Activated CD4-positive, CD25-positive, alpha-beta regulatory T cell treated with anti-CD3 and anti-CD28 coated beads, Interleukin-2, amount 50 U/mL, for 72 hours (primary cell): ENCODE measurements around the gene AP3B1.
"Not testable (repeated sequence)": the region's sequence is repeated elsewhere in the genome, so short reads cannot be mapped to it uniquely, and the experiment has no call there.

ENCODE experiments used
- DNase-seq: peaks from one replicate; pipeline ENCODE4 v3.0.0; 2021

The AP3B1 gene

DNA sequence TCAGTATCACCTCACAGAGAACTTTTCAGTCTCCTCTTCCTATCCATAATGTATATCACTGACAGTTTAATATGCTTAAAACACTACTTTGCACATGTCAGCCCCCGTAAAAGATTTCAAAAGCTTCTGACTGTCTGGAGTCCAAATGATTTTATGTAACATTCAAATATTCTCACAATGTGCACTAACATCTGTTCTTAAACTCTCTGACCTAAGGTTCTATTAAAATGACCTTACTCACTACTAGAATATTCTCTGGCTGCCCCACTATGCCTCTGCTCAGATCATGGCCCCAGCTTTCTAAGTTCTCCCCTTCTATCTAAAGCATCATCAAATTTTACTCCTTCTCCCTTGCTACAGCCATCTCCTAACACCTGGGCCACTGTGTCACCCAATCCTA, 52.5 kb downstream of the AP3B1 start:
- no peak for DNase-seq

DNA sequence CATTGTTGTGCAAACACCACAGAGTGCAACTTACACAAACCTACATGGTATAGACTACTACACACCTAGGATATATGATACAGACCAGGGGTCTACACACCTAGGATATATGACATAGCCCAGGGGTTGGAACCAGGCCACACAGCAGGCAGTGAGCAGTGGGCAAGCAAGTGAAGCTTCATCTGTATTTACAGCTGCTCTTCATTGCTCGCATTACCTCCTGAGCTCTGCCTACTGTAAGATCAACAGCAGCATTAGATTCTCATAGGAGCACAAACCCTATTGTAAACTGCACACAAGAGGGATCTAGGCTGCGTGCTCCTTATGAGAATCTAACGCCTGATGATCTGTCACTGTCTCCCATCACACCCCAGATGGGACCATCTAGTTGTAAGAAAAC, 56.6 kb downstream of the AP3B1 start:
- DNase-seq: no peak

- DNase-seq: no peak
These were observed 58.5 kb downstream of the AP3B1 start for GRCh38 chr5:78236046-78236445.

DNA sequence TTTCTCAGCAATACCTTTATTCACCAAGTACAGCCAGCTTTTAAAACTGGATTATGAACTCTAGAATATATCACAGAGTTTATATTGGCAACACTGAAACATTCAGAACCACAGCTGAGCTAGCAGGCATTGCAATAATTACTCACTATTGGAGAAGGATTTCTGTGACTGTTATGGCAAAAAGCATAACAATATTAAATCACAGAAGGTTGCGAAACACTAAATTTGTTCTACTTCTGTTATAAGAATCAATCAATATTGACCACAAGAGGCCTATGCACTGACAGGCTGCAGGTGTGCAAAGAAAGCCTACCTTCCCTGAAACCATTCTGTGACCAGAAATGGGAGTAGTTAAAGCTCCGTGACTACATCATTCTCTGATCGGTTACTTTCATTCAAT, 59.2 kb downstream of the AP3B1 start:
- DNase-seq: no peak

GRCh38 chr5:78234804-78235203, 59.7 kb downstream of the AP3B1 start:
- no peak for DNase-seq

DNA sequence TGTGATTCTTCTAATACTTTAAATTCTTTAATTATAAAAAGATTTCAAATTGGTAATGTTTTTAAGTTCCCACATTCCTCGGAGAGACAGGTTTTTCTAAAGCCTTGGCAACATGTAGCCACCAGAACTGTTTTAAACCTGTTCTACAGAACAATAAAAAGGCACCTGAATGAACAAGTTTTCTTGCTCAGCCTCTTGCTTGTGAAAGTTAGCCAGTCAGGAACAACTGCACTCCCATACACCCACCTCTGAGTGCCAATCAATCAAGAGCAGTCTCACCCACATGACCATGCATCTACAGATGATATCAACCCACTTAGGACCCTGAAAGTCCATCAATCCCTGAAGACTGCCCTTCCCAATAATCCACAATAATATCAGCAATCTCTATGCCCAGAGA, 62.3 kb downstream of the AP3B1 start:
- DNase-seq: no peak

- no peak for DNase-seq
These were observed 70.1 kb downstream of the AP3B1 start for GRCh38 chr5:78224358-78224757.

DNA sequence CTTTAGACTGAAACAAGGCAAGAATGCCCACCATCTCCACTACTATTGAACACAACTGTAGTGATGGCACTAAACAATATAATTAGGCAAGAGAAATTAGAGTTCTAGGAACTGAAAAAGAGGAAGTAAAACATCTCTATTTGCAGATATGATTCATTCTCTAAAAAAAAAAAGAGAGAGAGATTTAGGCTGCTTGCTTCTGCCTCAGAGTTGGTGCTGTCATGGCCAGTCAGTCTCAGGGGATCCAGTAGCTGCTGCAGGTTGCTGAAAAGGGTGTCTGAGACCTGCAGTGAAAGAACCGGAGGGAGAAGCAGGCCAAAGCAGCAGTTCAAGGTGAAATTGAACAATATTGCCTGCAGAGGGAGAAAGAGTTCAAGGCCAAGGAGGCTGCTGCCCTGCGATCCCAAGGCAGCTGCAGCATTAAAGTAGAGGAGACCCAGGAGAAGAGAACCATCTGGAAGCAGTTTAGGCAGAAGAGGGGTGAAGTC, 72.5 kb downstream of the AP3B1 start:
- no peak for DNase-seq

DNA sequence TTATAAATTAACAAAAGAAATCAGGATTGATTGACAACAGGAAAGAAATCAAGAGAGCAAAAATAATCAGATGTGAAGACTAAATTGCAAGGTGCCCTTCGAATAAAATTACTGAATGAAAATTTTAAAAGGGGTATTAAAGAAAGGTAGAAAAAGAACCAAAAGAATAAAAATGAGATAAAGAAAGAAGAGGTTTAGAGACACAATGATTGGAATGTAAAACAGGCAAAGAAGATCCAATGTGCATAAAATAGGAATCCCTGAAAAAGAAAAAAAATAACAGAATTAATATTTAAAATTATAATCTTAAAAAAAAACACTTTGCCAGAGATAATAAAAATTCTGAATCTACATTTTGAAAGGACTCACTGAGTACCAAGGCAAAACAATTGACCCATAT, 73.0 kb downstream of the AP3B1 start:
- DNase-seq: no peak

DNA sequence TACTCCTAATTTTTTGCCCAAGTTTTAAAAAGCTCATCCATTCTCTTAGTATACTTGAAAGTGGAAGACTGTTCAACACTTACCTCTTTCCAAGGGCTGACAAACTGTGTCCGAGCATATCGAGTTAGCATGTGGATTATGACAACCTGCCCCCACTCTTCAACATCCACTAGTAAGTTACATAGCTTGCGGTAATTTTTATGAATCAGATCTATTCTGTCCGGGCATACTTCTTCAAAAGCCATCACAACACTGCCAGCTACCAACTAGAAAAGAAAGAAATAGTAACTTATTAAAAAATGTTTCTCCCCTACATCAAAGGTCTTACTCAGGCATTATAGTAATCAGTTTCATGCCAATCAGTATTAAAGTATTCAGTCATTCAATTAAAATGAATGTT, 78.5 kb downstream of the AP3B1 start:
- DNase-seq: no peak

DNA sequence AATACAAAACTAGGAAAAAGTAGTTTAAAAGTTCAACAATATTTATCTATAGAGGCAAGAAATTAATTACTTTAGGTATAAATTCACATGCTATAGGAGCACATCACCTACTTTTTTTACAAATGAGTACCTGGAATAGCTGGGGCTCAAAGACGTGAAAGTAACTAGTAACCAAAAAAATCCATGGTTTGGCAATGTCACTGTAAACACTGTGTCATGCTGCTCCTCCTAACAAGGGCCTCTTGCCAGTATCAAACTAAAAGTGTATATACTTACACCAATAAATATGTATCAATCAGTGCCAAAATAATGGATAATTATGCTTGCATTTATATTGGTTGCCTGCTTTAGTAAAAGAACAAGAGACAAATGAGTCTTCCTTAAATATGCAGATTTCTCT, 78.9 kb downstream of the AP3B1 start:
- no peak for DNase-seq

GRCh38 chr5:78213799-78214198, 80.7 kb downstream of the AP3B1 start:
- DNase-seq: no peak

GRCh38 chr5:78211052-78211451, 83.4 kb downstream of the AP3B1 start:
- DNase-seq: no peak

- no peak for DNase-seq
These were observed 90.3 kb downstream of the AP3B1 start for GRCh38 chr5:78204241-78204640.

DNA sequence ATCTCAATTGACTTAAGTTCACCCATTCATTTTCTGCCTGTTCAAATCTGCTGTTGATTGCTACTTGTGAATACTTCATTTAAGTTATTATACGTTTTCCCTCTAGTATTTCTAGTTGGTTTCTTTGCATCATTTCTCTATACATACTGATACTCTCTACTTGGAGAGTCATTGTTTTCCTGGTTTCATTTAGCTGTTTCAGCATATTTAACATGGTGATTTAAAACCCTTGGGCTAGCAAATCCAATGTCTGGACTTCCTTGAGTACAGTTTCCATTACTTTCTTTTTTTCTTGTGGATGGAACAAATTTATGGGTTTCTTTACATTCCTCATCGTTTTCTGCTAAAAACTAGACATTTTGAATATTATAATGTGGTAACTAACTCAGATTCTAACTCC, 90.7 kb downstream of the AP3B1 start:
- DNase-seq: no peak

DNA sequence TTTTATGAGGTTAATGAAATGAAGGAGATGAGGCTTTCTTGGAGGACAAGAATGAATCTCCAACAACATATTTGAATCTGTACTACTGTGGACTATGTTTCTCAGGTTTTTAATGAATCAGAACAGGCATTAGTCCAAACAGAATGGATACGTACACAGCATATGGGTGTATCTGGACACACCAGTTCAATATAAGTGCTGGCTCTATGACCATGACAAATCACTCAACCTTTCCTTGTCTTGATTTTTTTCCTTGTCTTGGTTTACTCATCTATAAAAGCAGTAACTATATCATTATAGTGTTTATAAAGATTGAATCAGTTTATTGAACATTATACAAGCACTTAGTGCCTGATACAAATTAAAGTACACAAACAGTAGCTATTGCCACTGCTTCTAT, 104.1 kb downstream of the AP3B1 start:
- no peak for DNase-seq

- DNase-seq: not testable (repeated sequence)
These were observed 105.8 kb downstream of the AP3B1 start for GRCh38 chr5:78188681-78189080.

DNA sequence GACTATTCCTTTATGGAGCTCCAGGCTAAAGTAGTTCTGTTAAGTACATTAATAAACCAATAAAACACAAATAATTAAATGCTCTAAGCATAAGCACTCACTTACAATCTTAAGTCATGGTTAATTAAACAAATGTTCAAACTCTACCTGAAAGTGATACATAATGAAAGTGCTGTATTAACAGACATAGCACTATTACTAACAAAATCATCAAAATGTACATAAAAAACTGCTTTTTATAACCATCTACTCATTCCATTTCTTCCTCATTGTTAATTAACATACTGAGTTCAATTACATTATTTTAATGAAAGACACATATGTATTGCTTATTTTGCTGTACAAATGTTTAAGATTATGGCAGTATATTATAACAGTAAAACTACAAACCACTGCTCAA, 107.3 kb downstream of the AP3B1 start:
- DNase-seq: no peak

DNA sequence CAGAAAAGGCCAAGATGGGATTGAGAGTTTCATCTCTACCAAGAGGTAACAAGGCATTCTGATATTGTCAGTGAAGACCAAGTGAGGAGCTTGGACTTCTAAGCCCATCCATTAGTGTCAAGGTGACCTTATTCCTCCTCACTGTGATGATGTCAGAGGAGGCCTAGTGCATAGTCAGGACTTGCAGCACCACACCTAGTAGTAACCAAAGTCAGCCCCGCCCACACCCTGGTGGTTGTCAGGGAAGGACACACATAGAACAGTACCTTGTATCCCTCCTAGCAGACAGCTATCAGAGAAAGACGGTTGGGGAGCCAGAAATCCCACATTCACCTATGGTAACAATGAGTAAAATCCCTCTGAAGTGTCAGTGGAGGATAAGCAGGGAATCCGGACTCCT, 111.7 kb downstream of the AP3B1 start:
- DNase-seq: no peak

DNA sequence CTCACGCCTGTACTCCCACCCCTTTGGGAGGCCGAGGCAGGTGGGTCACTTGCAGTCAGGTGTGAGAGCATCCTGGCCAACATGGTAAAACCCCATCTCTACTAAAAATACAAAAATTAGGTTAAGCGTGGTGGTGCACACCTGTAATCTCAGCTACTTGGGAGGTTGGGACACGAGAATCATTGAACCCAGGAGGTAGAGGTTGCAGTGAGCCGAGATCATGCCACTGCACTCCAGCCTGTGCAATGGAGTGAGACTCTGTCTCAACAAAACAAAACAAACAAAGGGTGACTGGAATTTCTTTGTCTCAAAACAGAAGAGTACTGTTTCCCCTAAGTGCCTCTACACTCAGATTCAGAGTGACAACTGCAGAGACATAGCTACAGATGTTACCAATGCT, 116.1 kb downstream of the AP3B1 start:
- no peak for DNase-seq

- not testable (repeated sequence) for DNase-seq
These were observed 124.2 kb downstream of the AP3B1 start for GRCh38 chr5:78170335-78170734.

GRCh38 chr5:78162253-78162862, 132.1 kb downstream of the AP3B1 start:
- no peak for DNase-seq

DNA sequence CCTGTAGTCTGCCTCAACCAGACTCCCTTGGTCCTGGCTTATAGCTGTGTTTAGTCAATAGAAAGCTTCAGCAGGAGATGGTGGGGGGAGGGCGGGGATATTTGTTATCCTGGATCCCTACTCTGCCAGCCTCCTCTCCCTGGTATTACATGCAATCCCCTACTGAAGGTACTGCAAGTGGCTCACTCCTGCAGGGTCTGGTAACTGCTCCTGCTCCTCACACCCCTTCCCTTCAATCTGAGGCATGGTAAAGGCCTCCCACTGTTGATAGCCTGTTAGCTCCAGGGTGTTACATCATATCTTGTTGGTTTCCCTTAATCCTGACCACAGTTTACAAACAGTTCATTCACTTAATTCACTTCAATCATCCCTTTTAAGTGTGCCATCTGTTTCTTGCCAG, 137.5 kb downstream of the AP3B1 start:
- DNase-seq: no peak

DNA sequence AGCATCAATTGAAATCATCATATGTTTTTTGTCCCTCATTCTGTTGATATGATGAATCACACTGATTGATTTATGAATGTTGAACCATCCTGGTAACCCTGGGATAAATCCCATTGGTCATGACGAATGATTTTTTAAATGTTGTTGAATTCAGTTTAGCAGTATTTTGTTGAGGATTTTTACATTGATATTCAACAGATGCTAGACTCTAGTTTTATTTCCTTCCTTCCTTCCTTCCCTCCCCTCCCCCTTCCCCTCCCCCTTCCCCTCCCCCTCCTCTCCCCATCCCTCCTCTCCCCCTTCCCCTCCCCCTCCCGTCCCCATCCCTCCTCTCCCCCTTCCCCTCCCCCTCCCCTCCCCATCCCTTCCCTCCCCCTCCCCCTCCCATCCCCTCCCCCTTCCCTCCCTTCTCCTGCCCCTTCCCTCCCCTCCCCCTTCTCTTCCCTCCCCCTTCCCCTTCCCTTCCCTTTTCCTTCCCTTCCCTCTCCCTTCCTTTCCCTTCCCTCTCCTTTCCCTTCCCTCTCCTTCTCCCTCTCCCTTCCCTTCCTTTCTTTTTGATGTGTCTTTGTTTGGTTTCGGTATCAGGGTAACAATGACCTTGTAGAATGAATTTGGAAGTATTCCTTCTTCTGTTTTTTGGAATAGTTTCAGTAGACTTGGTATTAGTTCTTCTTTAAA, 142.8 kb downstream of the AP3B1 start:
- no peak for DNase-seq

- DNase-seq: no peak
These were observed 157.2 kb downstream of the AP3B1 start for GRCh38 chr5:78137290-78137689.
